PC-9 (cell line): ENCODE data around the gene CPOX. TPM values are rescaled to one million over a fixed set of nuclear protein-coding genes. Genes with fewer than 3 reads are reported as not detected.

Experiments used
- BruUV-seq: library from RNA; stranded (reverse); fragments of 400-500 nt; replicated peaks from 2 replicates; lab custom pipeline; 2021; lab: Mats Ljungman, UMichigan
- CTCF ChIA-PET: fragments of 300-600 bp; sonication (Branson Sonifier 250); formaldehyde crosslinking; loops from one replicate; lab custom pipeline; 2022; ENCODE audit warnings: antibody characterized with exemption; lab: Charles Lee
- POLR2A ChIA-PET: fragments of 300-600 bp; sonication (Branson Sonifier 250); formaldehyde crosslinking; loops from one replicate; lab custom pipeline; 2022; ENCODE audit warnings: antibody characterized with exemption; ENCODE audit not compliant: unreplicated experiment; lab: Charles Lee
- DNase-seq, 2 experiments: peaks; one replicate each; pipeline versions ENCODE4 v3.0.0 to v3.0.0-alpha.2; 2015 to 2022; ENCODE audit warnings: mixed read lengths in 1 of 2
- H2AFZ ChIP-seq: fragments of 200-600 bp; sonication (generic); 2 replicates; pipeline ENCODE4 v1.8.1; 2017; ENCODE audit warnings: antibody characterized with exemption
- H3F3A ChIP-seq: fragments of 200-600 bp; sonication (generic); 2 replicates; pipeline ENCODE4 v1.8.1; 2017; ENCODE audit warnings: antibody characterized with exemption, mild to moderate bottlenecking, low read depth; ENCODE audit not compliant: insufficient read depth
- H3K27ac ChIP-seq: fragments of 200-600 bp; sonication (generic); 2 replicates; pipeline ENCODE4 v1.6.1; 2016; ENCODE audit warnings: mixed run types
- H3K27me3 ChIP-seq: fragments of 200-600 bp; sonication (generic); 2 replicates; pipeline ENCODE4 v1.6.1; 2016; ENCODE audit warnings: low read depth, mixed run types; ENCODE audit not compliant: insufficient read depth
- H3K36me3 ChIP-seq: fragments of 200-600 bp; sonication (generic); 2 replicates; pipeline ENCODE4 v1.6.1; 2016; ENCODE audit warnings: low read depth, mixed run types
- H3K4me1 ChIP-seq: fragments of 200-600 bp; sonication (generic); replicated peaks from 2 replicates; pipeline ENCODE4 v1.6.1; 2016; ENCODE audit warnings: mixed run types; ENCODE audit not compliant: insufficient read depth
- H3K4me2 ChIP-seq: fragments of 200-600 bp; sonication (generic); 2 replicates; pipeline ENCODE4 v1.6.1; 2017; ENCODE audit warnings: mixed run types
- H3K4me3 ChIP-seq: fragments of 200-600 bp; sonication (generic); 2 replicates; pipeline ENCODE4 v1.6.1; 2016; ENCODE audit warnings: mixed run types
- H3K79me2 ChIP-seq: fragments of 200-600 bp; sonication (generic); 2 replicates; pipeline ENCODE4 v1.6.1; 2017; ENCODE audit warnings: low read depth, mixed run types
- H3K9me2 ChIP-seq: fragments of 200-600 bp; sonication (generic); 2 replicates; pipeline ENCODE4 v1.8.1; 2017; ENCODE audit warnings: mild to moderate bottlenecking; ENCODE audit not compliant: insufficient read depth
- H3K9me3 ChIP-seq: fragments of 200-600 bp; sonication (generic); 2 replicates; pipeline ENCODE4 v1.8.1; 2016; ENCODE audit warnings: low read depth; ENCODE audit not compliant: insufficient read depth
- H4K20me1 ChIP-seq: fragments of 200-600 bp; sonication (generic); 2 replicates; pipeline ENCODE4 v1.8.1; 2017; ENCODE audit not compliant: insufficient read depth
- CTCF ChIP-seq: fragments of 200-600 bp; sonication (generic); conservative IDR thresholded peaks from 2 replicates; pipeline ENCODE4 v1.6.1; 2017; ENCODE audit warnings: mixed run types, antibody characterized with exemption, mild to moderate bottlenecking, moderate library complexity
- EZH2 ChIP-seq: fragments of 200-600 bp; sonication (generic); IDR thresholded peaks from 2 replicates; pipeline ENCODE4 v1.8.0; 2017; ENCODE audit warnings: antibody characterized with exemption, low read depth
- intact Hi-C: fragments of 100-400 bp; cut with micrococcal nuclease; formaldehyde crosslinking; loops from one replicate; pipeline ENCODE4 v1.10.0; 2022; ENCODE audit not compliant: unreplicated experiment
- total RNA-seq: library from RNA; stranded (reverse); gene quantifications from 2 replicates; pipeline ENCODE4 v1.2.3, GENCODE V29; 2021

Gene CPOX
- total RNA-seq, 1 experiment from 2014 or later, result 30.4 TPM

DNA sequence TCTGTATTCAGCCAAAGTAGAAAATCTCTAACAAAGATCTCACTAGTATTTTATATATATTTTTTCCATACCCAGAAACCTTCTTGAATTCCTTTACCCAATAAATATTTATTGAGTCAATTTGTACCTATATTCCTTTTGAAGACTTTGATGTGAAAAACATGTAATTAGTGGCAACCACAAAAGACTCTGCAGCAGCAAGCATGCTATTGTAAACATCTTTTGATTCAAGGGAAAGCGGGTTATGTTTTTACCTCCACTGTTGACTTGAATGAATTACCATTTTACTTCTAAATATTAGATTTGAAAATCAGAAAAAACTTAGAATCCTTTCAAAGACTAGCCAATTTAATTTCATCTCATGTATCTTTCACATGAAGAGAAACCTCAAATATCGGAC lies 59.2 kb downstream of the CPOX start:
- ChIA-PET POLR2A (interaction anchor here (0.7 kb wide), 1 partner anchor 1816 kb away, joined by 3 read pairs; no protein-coding TSS in a partner anchor), CTCF (no interaction called here)
- H3K36me3 ChIP-seq, result no peaks in the 10 kb centered on the region
- H3K9me2 ChIP-seq, result no peaks in the 10 kb centered on the region
- no peak overlapping the region for H3K27ac ChIP-seq
- H3K4me1 ChIP-seq, result no peaks in the 10 kb centered on the region
- H4K20me1 ChIP-seq, result no peaks in the 10 kb centered on the region
- H3K9me3 ChIP-seq, result no peaks in the 10 kb centered on the region
- H3F3A ChIP-seq, result peaks cover 12% of the 10 kb centered on the region; the same call in 1 of the 2 replicates
- intact Hi-C loops, result no loop called here
- BruUV-seq, result no TSS peak
- H3K4me2 ChIP-seq, result no peak overlapping the region
- TF ChIP-seq EZH2, result no peak
- TF ChIP-seq CTCF, result no peak
- H3K27me3 ChIP-seq, result no peaks in the 10 kb centered on the region
- DNase-seq, result no peak
- H3K79me2 ChIP-seq, result no peaks in the 10 kb centered on the region
- H3K4me3 ChIP-seq, result no peak overlapping the region
- no peak overlapping the region for H2AFZ ChIP-seq

DNA sequence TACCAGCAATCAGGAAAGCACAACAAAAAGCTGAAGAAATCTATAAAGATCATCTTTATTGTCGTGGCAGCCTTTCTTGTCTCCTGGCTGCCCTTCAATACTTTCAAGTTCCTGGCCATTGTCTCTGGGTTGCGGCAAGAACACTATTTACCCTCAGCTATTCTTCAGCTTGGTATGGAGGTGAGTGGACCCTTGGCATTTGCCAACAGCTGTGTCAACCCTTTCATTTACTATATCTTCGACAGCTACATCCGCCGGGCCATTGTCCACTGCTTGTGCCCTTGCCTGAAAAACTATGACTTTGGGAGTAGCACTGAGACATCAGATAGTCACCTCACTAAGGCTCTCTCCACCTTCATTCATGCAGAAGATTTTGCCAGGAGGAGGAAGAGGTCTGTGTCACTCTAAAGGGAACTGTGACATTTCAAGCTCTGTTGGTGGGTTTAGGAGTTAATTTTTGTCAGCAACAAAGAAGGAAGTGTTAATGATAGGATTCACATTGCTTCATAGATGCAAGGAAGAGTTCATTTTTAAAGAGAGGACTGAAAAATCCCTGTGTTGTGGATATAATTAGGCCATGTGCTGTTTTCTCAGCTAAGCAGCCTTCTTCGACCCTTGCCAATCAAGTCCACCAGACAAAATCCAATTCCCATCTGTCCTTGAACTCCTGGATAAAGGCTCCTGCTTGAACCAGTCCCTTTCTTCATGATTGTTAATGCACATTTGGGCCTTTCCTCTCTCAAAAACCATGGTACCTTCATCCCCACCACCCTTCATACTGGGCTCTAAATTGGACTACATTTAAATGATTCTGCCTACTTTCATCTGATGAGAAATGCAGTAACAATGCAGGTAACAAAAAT lies 60.5 kb downstream of the CPOX start:
- intact Hi-C loops, result no loop called here
- Histone ChIP-seq H2AFZ (no peak overlapping the region), H3K27ac (no peak overlapping the region), H3K79me2 (no peaks in the 10 kb centered on the region), H3K36me3 (no peaks in the 10 kb centered on the region), H3K9me3 (no peaks in the 10 kb centered on the region), H3F3A (peaks cover under 1% of the 10 kb centered on the region; the same call in 1 of the 2 replicates), H3K9me2 (no peaks in the 10 kb centered on the region), H4K20me1 (no peaks in the 10 kb centered on the region), H3K4me3 (no peak overlapping the region), H3K4me2 (no peak overlapping the region), H3K4me1 (no peaks in the 10 kb centered on the region), H3K27me3 (no peaks in the 10 kb centered on the region)
- no peak for TF ChIP-seq CTCF
- no peak for TF ChIP-seq EZH2
- POLR2A ChIA-PET, result no interaction called here
- CTCF ChIA-PET, result interaction anchor here (0.5 to 0.6 kb wide), 2 partner anchors 12 to 228 kb away, joined by 3 to 6 read pairs; no protein-coding TSS in a partner anchor
- DNase-seq, result no peak
- no TSS peak for BruUV-seq

DNA sequence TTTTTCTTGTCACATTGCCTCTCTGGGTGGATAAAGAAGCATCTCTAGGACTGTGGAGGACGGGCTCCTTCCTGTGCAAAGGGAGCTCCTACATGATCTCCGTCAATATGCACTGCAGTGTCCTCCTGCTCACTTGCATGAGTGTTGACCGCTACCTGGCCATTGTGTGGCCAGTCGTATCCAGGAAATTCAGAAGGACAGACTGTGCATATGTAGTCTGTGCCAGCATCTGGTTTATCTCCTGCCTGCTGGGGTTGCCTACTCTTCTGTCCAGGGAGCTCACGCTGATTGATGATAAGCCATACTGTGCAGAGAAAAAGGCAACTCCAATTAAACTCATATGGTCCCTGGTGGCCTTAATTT lies 61.2 kb downstream of the CPOX start:
- ChIA-PET POLR2A (no interaction called here), CTCF (no interaction called here)
- BruUV-seq, result no TSS peak
- 0 out of 2 replicates have a peak overlapping the region, but pooled peaks have one; percentile 2 for H2AFZ ChIP-seq
- H3K4me1 ChIP-seq, result no peaks in the 10 kb centered on the region
- TF ChIP-seq CTCF, result no peak
- TF ChIP-seq EZH2, result no peak
- DNase-seq, result no peak
- no peaks in the 10 kb centered on the region for H3K27me3 ChIP-seq
- H3K27ac ChIP-seq, result no peak overlapping the region
- no peaks in the 10 kb centered on the region for H4K20me1 ChIP-seq
- no peak overlapping the region for H3K4me2 ChIP-seq
- H3K9me2 ChIP-seq, result no peaks in the 10 kb centered on the region
- H3K4me3 ChIP-seq, result no peak overlapping the region
- no peaks in the 10 kb centered on the region for H3F3A ChIP-seq
- no peaks in the 10 kb centered on the region for H3K36me3 ChIP-seq
- H3K9me3 ChIP-seq, result no peaks in the 10 kb centered on the region
- intact Hi-C loops, result no loop called here
- no peaks in the 10 kb centered on the region for H3K79me2 ChIP-seq
